Amygdala (tissue), 56 donors: Measurements from ENCODE around the gene GLI3.

Experiments used
- DNase-seq, 56 donors: peaks; one replicate each; lab custom pipeline; 2025; lab: John Stamatoyannopoulos, UW

GLI3 gene

GRCh38 chr7:42115795-42116194 is 121.2 kb downstream of the GLI3 start:
- DNase-seq: no peak

- DNase-seq: no peak
Measured at GRCh38 chr7:42110333-42110732, 126.7 kb downstream of the GLI3 start.

GRCh38 chr7:42108803-42109528 is 128.0 kb downstream of the GLI3 start:
- no peak for DNase-seq

- no peak for DNase-seq
Measured at GRCh38 chr7:42107484-42108240, 129.3 kb downstream of the GLI3 start.

GRCh38 chr7:42106562-42106961 is 130.4 kb downstream of the GLI3 start:
- no peak for DNase-seq

GRCh38 chr7:42105554-42106358 is 131.3 kb downstream of the GLI3 start:
- DNase-seq: no peak

- DNase-seq: no peak
Measured at GRCh38 chr7:42104694-42105093, 132.3 kb downstream of the GLI3 start.

GRCh38 chr7:42104231-42104630 is 132.8 kb downstream of the GLI3 start:
- DNase-seq: no peak

GRCh38 chr7:42103456-42103855 is 133.6 kb downstream of the GLI3 start:
- no peak for DNase-seq

- DNase-seq: no peak
Measured at GRCh38 chr7:42103020-42103419, 134.0 kb downstream of the GLI3 start.

GRCh38 chr7:42102301-42102700 is 134.7 kb downstream of the GLI3 start:
- no peak for DNase-seq

- no peak for DNase-seq
Measured at GRCh38 chr7:42100156-42100508, 136.9 kb downstream of the GLI3 start.

GRCh38 chr7:42099470-42100155 is 137.4 kb downstream of the GLI3 start:
- no peak for DNase-seq

- DNase-seq: no peak
Measured at GRCh38 chr7:42099066-42099465, 137.9 kb downstream of the GLI3 start.

GRCh38 chr7:42097752-42098151 is 139.3 kb downstream of the GLI3 start:
- no peak for DNase-seq

- DNase-seq: no peak
Measured at GRCh38 chr7:42096681-42097561, 140.1 kb downstream of the GLI3 start.

GRCh38 chr7:42096268-42096667 is 140.7 kb downstream of the GLI3 start:
- no peak for DNase-seq

GRCh38 chr7:42095791-42096190 is 141.2 kb downstream of the GLI3 start:
- no peak for DNase-seq

- DNase-seq: no peak
Measured at GRCh38 chr7:42093349-42093905, 143.6 kb downstream of the GLI3 start.
